IMR-90 (cell line): Measurements from ENCODE around the gene MESP2.

Source experiments
- CHD1 ChIP-seq: IDR thresholded peaks from 2 replicates; pipeline ENCODE4 v1.6.1; 2012; ENCODE audit warnings: low read depth, low read length, improper control_type of control experiment
- CTCF ChIP-seq: conservative IDR thresholded peaks from 2 replicates; pipeline ENCODE4 v1.5.1; 2012; ENCODE audit warnings: mild to moderate bottlenecking, low read depth, low read length, improper control_type of control experiment
- ELK1 ChIP-seq: fragments of 150-350 bp; IDR thresholded peaks from 2 replicates; pipeline ENCODE4 v1.6.1; 2016; ENCODE audit warnings: low read depth, mild to moderate bottlenecking, low read length, moderate library complexity, borderline replicate concordance
- MXI1 ChIP-seq: IDR thresholded peaks from 2 replicates; pipeline ENCODE4 v1.6.1; 2012; ENCODE audit warnings: low read depth, mild to moderate bottlenecking, low read length, moderate library complexity, borderline replicate concordance
- POLR2A ChIP-seq: IDR thresholded peaks from 2 replicates; pipeline ENCODE4 v1.6.1; 2012; ENCODE audit warnings: mild to moderate bottlenecking, low read depth, low read length
- RAD21 ChIP-seq: IDR thresholded peaks from 2 replicates; pipeline ENCODE4 v1.6.1; 2012; ENCODE audit warnings: low read length, improper control_type of control experiment
- RCOR1 ChIP-seq: IDR thresholded peaks from 2 replicates; pipeline ENCODE4 v1.6.1; 2012; ENCODE audit warnings: mild to moderate bottlenecking, low read length, improper control_type of control experiment; ENCODE audit not compliant: insufficient replicate concordance
- SMC3 ChIP-seq: fragments of 150-350 bp; IDR thresholded peaks from 2 replicates; pipeline ENCODE4 v1.6.1; 2016; ENCODE audit warnings: low read depth, mild to moderate bottlenecking, antibody characterized with exemption, low read length, moderate library complexity

- TF ChIP-seq POLR2A: no peak
- TF ChIP-seq CTCF: no peak
- TF ChIP-seq CHD1: no peak
- no peak for TF ChIP-seq RAD21
- TF ChIP-seq SMC3: no peak
- no peak for TF ChIP-seq MXI1
- TF ChIP-seq ELK1: no peak
- no peak for TF ChIP-seq RCOR1
These were observed 18.6 kb downstream of the MESP2 start for GRCh38 chr15:89794627-89795241.
